ENCODE measurements around the gene NTMT1. TPM values are rescaled to one million over a fixed set of nuclear protein-coding genes. Genes with fewer than 3 reads are reported as not detected.
"Not testable (repeated sequence)": the region's sequence is repeated elsewhere in the genome, so short reads cannot be mapped to it uniquely, and the experiment has no call there.

The NTMT1 gene
- total RNA-seq, 1 donor from 2014 or later = 45.1 TPM

DNA sequence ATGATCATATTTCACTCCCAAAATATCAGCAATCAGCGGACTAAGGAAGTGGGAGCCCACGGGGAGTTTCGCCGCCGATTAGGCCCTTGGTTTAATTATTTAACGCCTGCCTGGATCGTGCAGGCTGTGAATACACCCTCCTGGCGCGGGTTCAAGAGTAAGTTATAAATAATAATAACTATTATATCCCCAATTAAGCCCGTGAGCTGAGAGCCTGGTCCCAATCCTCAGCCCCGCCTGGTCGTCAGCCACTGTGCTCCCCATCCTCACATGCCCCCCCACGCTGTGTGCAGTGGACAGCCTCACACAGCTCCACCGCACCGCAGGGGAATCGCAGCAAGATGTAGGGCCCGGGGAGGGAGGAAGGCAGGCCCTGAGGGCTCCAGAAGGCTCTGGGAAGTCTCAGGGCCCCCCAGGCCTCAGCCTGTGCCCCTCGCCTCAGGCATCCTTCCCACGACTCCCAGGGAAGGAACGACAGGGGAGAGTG, 28.6 kb downstream of the NTMT1 start:
- no peak for DNase-seq (ENCODE audit: low spot score)

DNA sequence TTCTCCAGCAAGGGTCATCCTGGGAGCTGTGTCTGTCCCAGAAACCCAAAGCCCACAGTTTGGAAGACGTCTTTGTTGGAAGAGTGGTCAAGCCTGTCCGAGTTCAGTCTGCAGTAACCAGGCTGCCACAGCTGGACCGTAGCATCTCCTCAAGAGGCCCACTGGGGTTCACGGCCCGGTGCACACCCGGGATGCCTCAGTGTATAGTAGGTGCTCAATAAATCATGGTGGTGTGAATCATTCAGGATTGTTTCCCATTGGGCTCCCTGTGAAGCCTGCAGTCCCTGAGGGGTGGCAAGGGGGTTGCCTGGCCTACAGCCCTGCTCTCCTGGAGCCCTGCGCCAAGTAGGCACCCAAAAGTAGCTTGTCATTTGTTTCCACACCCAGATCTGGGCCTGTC, 29.2 kb downstream of the NTMT1 start:
- no peak for DNase-seq (ENCODE audit: low spot score)

DNA sequence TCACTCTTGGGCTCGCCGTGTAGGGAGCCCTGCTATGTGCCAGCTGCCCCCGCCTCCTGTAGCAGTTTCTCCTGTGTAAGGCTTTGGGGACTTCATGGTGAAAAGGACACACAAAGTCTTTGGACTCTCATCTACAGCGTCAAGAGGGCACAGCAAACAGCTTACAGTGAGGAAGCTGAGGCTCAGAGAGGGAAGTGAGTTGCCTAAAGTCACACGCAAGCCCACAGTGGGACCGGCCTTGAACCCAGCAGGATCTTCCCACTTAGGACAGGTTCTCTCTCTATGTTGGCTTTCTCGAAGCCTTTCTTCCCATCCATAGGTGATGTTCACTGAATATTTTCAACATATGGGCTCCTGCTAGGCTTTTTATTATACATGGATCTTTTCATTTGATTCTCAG, 29.7 kb downstream of the NTMT1 start:
- no peak for DNase-seq (ENCODE audit: low spot score)

- no peak for DNase-seq (ENCODE audit: low spot score)
Measured at GRCh38 chr9:129656795-129657390, 30.9 kb downstream of the NTMT1 start.

- no peak for DNase-seq (ENCODE audit: low spot score)
Measured at GRCh38 chr9:129661029-129661428, 35.1 kb downstream of the NTMT1 start.

GRCh38 chr9:129662239-129662638, 36.3 kb downstream of the NTMT1 start:
- DNase-seq (ENCODE audit: low spot score) = not testable (repeated sequence)

DNA sequence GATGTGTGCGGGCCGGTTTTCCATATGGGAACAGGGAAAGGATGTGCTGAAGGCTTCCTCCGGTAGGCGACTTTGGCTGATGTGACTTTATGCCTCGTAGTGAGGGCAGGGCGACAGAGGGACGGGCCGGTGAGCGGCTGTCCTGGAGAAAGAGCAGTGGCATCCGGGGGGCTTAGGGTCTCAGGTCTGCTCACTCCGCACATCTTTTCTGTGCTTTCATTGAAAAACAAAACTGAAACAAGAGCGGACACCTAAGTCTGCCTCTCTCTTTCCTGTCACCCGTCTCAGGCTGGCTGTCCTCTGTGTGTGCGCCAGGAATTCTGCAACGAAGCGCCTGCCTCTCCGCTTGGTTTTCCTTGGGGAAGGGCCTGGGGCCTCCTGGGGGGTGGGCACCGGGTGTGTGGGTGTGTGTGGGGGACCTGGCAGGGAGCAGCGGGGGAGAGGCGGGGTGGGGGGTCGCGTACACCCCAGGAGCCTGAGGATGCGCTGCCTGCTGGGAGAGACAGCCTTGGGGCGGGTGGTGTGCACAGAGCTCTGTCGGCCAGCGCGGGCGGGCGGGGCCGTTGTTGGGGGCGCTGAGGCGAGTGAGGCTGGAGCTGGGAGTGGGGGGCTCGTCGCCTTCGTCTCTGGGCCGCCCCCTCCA, 38.9 kb downstream of the NTMT1 start:
- no peak for DNase-seq (ENCODE audit: low spot score)

- no peak for DNase-seq (ENCODE audit: low spot score)
Measured at GRCh38 chr9:129665389-129665775, 39.4 kb downstream of the NTMT1 start, which contains the start of gene PRRX2. Gene PRRX2, plus strand, starts transcription at chr9:129665647. Its CDS starts 221 bp downstream, at chr9:129665868.

DNA sequence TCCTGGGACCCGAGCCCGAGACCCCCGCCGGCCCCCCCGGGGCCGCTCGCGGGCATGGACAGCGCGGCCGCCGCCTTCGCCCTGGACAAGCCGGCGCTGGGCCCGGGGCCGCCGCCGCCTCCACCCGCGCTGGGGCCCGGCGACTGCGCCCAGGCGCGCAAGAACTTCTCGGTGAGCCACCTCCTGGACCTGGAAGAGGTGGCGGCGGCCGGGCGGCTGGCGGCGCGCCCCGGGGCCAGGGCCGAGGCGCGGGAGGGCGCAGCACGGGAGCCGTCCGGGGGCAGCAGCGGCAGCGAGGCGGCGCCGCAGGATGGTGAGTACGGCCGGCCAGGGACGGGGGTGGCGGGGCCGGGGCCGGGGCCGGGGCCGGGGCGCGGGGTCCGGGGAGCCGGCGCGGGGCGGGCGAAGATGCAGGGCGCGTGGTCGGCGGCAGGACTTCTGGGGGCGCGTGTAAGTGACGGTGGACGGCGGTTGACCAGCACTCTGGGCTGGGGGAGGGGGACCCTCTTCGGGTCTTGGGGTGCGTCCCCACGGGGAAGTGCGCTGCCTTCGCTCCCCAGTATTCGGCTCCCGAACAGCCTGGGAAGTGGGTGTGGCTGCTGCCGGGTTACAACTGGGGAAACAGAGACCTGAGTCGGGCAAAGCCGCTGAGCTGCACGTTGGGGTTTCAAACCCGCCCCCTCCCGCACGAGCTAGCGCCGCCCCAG, 40.0 kb downstream of the NTMT1 start:
- no peak for DNase-seq (ENCODE audit: low spot score)

DNA sequence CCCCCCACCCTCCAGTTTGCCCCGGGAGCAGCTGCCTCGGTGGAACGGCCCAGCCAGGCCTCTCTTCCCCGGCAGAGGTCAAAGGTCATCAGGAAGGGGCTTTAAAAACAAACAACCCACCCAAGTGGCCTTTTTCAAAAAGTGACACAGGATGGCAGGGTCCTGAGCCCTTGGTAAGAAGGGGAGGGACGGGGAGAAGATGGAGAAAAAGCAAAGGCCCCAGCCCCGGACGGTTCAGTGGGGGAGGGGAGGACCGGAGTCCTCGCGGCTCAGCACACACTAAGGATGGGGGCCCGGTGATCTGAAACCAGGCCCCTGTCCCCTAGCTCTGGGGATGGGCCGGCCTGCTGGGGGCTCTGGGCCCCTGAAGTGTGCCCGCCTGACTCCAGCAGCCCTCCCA, 40.6 kb downstream of the NTMT1 start:
- DNase-seq (ENCODE audit: low spot score) = no peak

GRCh38 chr9:129667378-129667777, 41.4 kb downstream of the NTMT1 start:
- no peak for DNase-seq (ENCODE audit: low spot score)

- DNase-seq (ENCODE audit: low spot score) = no peak
Measured at GRCh38 chr9:129667850-129668249, 41.9 kb downstream of the NTMT1 start.

DNA sequence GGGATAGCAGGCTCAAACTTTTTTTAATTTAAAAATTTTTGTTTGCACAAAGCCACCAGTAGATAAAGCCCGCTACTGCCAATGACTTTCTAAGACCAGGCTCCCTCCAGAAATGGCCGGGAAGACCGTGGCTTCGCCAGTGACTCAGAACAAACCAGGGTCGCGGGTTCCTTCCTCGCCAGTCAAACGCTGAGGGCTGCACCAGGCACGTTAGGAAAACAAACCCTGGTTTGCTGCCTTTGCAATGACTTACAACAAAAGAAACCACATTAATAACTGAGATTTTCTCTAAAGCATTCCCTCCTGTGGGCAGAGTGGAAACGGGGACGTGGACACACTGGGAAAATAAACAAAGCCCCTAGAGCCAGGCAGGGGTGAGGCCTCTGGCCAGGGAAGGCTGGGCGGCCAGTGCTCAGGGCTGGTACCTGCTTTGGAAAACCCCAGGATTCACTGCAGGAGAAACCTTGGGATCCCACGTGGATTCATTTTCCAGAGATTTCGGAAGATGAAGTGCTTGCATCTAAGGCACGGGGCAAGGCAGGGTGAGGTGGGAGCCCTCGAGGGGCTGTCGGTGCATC, 43.3 kb downstream of the NTMT1 start:
- DNase-seq (ENCODE audit: low spot score) = no peak

- DNase-seq (ENCODE audit: low spot score) = no peak
Measured at GRCh38 chr9:129669946-129670345, 44.0 kb downstream of the NTMT1 start.

DNA sequence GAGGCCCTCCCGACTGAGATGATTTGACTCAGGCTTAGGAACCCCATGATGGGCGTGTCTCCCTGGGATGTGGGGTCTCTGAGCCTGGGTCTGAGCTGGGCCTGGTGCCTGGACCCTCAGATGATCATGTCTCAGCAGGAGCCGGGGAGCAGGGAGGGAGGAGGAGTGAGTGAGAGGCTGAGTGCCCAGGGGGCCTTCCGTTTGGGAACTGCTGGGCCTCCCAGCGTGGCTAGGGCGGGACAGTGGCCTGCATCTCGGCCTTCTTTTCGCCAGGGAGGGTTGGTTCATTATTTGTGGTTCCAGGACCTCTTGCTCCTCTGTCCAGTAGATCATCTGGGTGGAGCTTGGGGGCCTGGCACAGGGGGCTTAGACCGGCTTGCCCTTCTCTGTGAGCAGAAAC, 45.1 kb downstream of the NTMT1 start:
- no peak for DNase-seq (ENCODE audit: low spot score)

- DNase-seq (ENCODE audit: low spot score) = no peak
Measured at GRCh38 chr9:129671519-129671918, 45.6 kb downstream of the NTMT1 start.

GRCh38 chr9:129672702-129673101, 46.7 kb downstream of the NTMT1 start:
- DNase-seq (ENCODE audit: low spot score) = no peak

DNA sequence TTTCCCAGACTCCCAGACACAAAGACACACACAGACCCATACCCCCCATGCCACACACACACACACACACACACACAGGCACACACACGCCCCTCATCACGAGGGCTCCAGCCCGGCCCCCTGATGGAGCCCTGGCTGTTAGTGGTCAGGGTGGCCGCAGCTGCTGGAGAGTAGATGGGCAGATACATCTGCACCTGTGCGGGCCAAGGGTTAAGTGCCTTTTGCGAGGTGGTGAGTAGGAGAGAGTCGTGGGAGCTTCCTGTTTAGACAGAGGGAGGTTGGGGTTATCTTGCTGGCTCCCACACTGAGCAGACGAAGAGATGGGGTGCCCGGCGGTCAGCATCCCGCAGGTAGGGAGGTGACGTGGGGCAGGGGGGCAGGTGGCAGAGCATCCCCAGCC, 47.6 kb downstream of the NTMT1 start:
- no peak for DNase-seq (ENCODE audit: low spot score)

DNA sequence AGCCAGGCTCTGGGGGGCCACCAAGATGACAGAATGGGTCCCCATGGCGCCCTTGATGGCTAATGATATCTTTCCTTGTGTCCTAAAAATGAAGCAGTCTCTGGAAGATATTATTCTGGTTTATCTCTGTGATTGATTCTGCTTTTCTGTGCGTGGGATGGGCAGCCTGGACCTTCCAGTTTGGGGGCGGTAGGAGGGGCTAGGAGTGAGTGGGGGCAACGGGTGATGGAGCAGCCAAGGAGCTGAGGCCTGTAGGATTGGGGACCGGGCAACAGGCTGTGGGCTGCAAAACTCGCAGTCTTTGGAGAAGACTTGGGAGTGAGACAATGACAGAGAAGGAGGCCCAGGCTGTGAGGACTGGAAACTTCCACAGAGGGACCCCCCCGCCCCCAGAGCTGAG, 48.3 kb downstream of the NTMT1 start:
- no peak for DNase-seq (ENCODE audit: low spot score)

- DNase-seq (ENCODE audit: low spot score) = no peak
Measured at GRCh38 chr9:129675620-129676019, 49.7 kb downstream of the NTMT1 start.

DNA sequence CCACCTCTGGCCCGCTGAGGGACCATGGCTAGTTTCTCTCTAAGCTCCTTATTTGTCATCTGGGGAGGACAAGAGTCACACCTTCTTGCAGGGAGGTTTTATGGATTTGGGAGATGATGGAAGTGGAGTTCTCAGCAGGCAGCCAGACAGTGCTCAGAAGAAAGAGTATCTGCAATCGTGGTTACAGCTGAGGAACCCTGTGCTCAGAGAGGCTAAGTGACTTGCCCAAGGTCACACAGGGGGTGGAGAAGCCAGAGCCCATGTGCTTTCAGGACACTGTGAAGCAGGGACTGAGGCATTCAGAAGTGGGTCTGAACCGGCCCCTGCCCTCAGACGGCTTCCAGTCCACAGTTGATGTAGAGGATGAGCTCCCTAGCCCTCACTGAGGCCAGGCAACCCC, 50.3 kb downstream of the NTMT1 start:
- DNase-seq (ENCODE audit: low spot score) = no peak

DNA sequence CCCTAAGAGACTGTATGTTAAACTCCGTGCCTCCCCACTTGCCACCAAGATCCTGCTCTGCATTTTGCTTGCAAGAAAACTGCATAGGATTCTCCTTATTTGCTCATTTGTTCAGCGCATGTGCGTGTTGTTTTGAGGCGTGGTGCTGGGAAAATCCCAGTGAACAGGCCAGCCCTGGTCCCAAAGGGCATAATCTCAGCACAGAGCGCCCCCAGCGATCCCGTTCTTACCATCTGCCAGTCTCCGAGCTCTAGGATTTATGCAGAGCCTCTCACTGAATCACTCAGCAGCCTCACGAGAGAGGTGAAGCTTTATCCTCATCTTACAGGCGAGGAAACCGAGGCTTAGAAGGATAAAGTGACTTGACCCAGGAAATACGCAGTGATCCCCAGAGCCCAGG, 51.0 kb downstream of the NTMT1 start:
- DNase-seq (ENCODE audit: low spot score) = no peak

DNA sequence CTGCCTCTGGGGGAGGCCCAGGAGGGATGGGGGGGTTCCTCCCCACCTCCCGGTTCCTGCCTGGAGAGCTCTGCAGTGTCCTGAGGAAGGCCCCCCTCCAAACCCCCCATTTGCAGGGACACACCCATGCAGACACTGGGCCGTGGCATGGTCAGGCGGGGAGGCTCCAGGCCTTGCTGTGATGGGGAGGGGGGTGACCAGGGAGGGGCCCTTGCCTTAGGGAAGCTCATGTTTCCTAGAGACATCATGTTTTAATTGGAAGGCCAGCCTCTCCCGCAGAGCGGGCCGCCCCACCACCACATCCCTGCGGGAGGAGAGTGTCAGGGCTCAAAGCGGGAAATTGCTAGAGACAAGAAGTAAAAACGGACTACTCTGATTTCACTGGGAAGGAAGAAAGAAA, 51.5 kb downstream of the NTMT1 start:
- DNase-seq (ENCODE audit: low spot score) = no peak

Data from mucosa of gallbladder (tissue), 1 donor.